Suprapubic skin (tissue), 4 donors: Measurements from ENCODE around the gene PHACTR1. TPM values are rescaled to one million over a fixed set of nuclear protein-coding genes. Genes with fewer than 3 reads are reported as not detected.

Source experiments
- DNase-seq, 2 donors: peaks; one replicate each; pipeline ENCODE4 v3.0.0-alpha.2; 2019; ENCODE audit warnings: low spot score in 2 of 2
- H3K27ac ChIP-seq: fragments of 200-600 bp; sonication (generic); one replicate; pipeline ENCODE4 v1.5.1; 2019
- H3K27me3 ChIP-seq: fragments of 200-600 bp; sonication (generic); one replicate; pipeline ENCODE4 v1.5.1; 2019
- H3K36me3 ChIP-seq: fragments of 200-600 bp; sonication (generic); one replicate; pipeline ENCODE4 v1.5.1; 2019
- H3K4me1 ChIP-seq: fragments of 200-600 bp; sonication (generic); one replicate; pipeline ENCODE4 v1.5.1; 2019
- H3K4me3 ChIP-seq: fragments of 200-600 bp; sonication (generic); one replicate; pipeline ENCODE4 v1.5.1; 2019; ENCODE audit warnings: mild to moderate bottlenecking
- H3K9me3 ChIP-seq: fragments of 200-600 bp; sonication (generic); one replicate; pipeline ENCODE4 v1.5.1; 2019
- CTCF ChIP-seq, 2 donors: fragments of 200-600 bp in 1 of 2; fragments of 450-650 bp in 1 of 2; sonication (generic) in 1 of 2; IDR thresholded peaks; one replicate each; pipeline ENCODE4 v1.5.1; 2016 to 2019; ENCODE audit warnings: antibody characterized with exemption in 2 of 2, mild to moderate bottlenecking in 1 of 2, moderate library complexity in 1 of 2
- EP300 ChIP-seq: sonication (generic); formaldehyde crosslinking; IDR thresholded peaks from one replicate; pipeline ENCODE4 v1.6.1; 2017; ENCODE audit warnings: antibody characterized with exemption
- POLR2A ChIP-seq, 2 donors: fragments of 450-650 bp; IDR thresholded peaks; one replicate each; pipeline ENCODE4 v1.6.1; 2017; ENCODE audit warnings: antibody characterized with exemption in 2 of 2, mild to moderate bottlenecking in 2 of 2, moderate library complexity in 2 of 2
- POLR2AphosphoS5 ChIP-seq, 3 donors: sonication (generic); formaldehyde crosslinking; IDR thresholded peaks; one replicate each; pipeline ENCODE4 v1.6.1; 2017; ENCODE audit warnings: antibody characterized with exemption in 3 of 3
- WGBS: methylation state at CpG from one replicate; pipeline ENCODE4 v1.1.5; 2018; 5-methylcytosine and 5-hydroxymethylcytosine counted together
- total RNA-seq, 4 donors: library from RNA; depleted of rRNA; stranded (reverse); fragments of >200 nt; gene quantifications; one replicate each; pipeline ENCODE4 v1.1.0, GENCODE V29; 2016

The PHACTR1 gene
- total RNA-seq, 4 donors from 2014 or later: 4.0 to 8.2 (median 6.4) TPM

GRCh38 chr6:12806136-12806535 is 89.6 kb downstream of the PHACTR1 start:
- Histone ChIP-seq H3K9me3 (no peaks in the 10 kb centered on the region), H3K27ac (no peak overlapping the region), H3K36me3 (no peaks in the 10 kb centered on the region), H3K4me1 (no peaks in the 10 kb centered on the region), H3K4me3 (no peak overlapping the region), H3K27me3 (peaks cover 9% of the 10 kb centered on the region)
- WGBS: 78% methylated on average over 4 of the region's 4 CpGs
- TF ChIP-seq EP300 (no peak), POLR2A (IDR thresholded peaks at IDR 0.05) (no peak), POLR2AphosphoS5 (IDR thresholded peaks at IDR 0.05) (no peak), CTCF (IDR thresholded peaks at IDR 0.05) (no peak)
- DNase-seq: no peak

GRCh38 chr6:12806796-12807195 is 90.2 kb downstream of the PHACTR1 start:
- WGBS: 33% methylated on average over 1 of the region's 1 CpG

GRCh38 chr6:12811519-12811918 is 95.0 kb downstream of the PHACTR1 start:
- no peaks in the 10 kb centered on the region for H3K4me1 ChIP-seq
- H3K27me3 ChIP-seq: no peaks in the 10 kb centered on the region
- TF ChIP-seq CTCF (IDR thresholded peaks at IDR 0.05): no peak
- no peak for TF ChIP-seq EP300
- no peak for TF ChIP-seq POLR2AphosphoS5 (IDR thresholded peaks at IDR 0.05)
- TF ChIP-seq POLR2A (IDR thresholded peaks at IDR 0.05): no peak
- H3K9me3 ChIP-seq: no peaks in the 10 kb centered on the region
- no peak overlapping the region for H3K27ac ChIP-seq
- H3K36me3 ChIP-seq: no peaks in the 10 kb centered on the region
- no peak overlapping the region for H3K4me3 ChIP-seq
- no peak for DNase-seq
- WGBS: 83% methylated on average over 8 of the region's 8 CpGs

More at GRCh38 chr6:12806796-12807195, 90.2 kb downstream of the PHACTR1 start:
- Histone ChIP-seq H3K4me3 (no peak overlapping the region), H3K4me1 (no peaks in the 10 kb centered on the region), H3K27me3 (peaks cover 9% of the 10 kb centered on the region), H3K9me3 (no peaks in the 10 kb centered on the region), H3K36me3 (no peaks in the 10 kb centered on the region), H3K27ac (no peak overlapping the region)
- TF ChIP-seq POLR2AphosphoS5 (IDR thresholded peaks at IDR 0.05) (no peak), CTCF (IDR thresholded peaks at IDR 0.05) (no peak), POLR2A (IDR thresholded peaks at IDR 0.05) (no peak), EP300 (no peak)
- no peak for DNase-seq

GRCh38 chr6:12813321-12813720 is 96.8 kb downstream of the PHACTR1 start:
- TF ChIP-seq POLR2AphosphoS5 (IDR thresholded peaks at IDR 0.05): no peak
- no peak for TF ChIP-seq CTCF (IDR thresholded peaks at IDR 0.05)
- TF ChIP-seq POLR2A (IDR thresholded peaks at IDR 0.05): no peak
- no peak for TF ChIP-seq EP300
- WGBS: 92% methylated on average over 2 of the region's 2 CpGs
- Histone ChIP-seq H3K4me1 (no peaks in the 10 kb centered on the region), H3K27me3 (peaks cover 2% of the 10 kb centered on the region), H3K9me3 (no peaks in the 10 kb centered on the region), H3K27ac (no peak overlapping the region), H3K4me3 (no peak overlapping the region), H3K36me3 (no peaks in the 10 kb centered on the region)
- DNase-seq: no peak

GRCh38 chr6:12814015-12814414 is 97.4 kb downstream of the PHACTR1 start:
- Histone ChIP-seq H3K27ac (no peak overlapping the region), H3K27me3 (peaks cover 2% of the 10 kb centered on the region), H3K36me3 (no peaks in the 10 kb centered on the region), H3K4me3 (no peak overlapping the region), H3K4me1 (no peaks in the 10 kb centered on the region), H3K9me3 (no peaks in the 10 kb centered on the region)
- TF ChIP-seq POLR2AphosphoS5 (IDR thresholded peaks at IDR 0.05) (no peak), EP300 (no peak), CTCF (IDR thresholded peaks at IDR 0.05) (no peak), POLR2A (IDR thresholded peaks at IDR 0.05) (no peak)
- 64% methylated on average over 2 of the region's 2 CpGs for WGBS
- DNase-seq: no peak
